HEK293 (cell line): ENCODE results near the gene BCR.
A peak's percentile ranks its signal among the peaks of the same experiment; 100 is the strongest.

Source experiments
- CTCF ChIA-PET: fragments of 350-600 bp; formaldehyde crosslinking; extraction: SDS; loops from one replicate; lab custom pipeline; 2021; ENCODE audit warnings: antibody characterized with exemption; lab: Yijun Ruan, JAX
- POLR2A ChIA-PET: fragments of 300-600 bp; formaldehyde crosslinking; extraction: SDS; loops from one replicate; lab custom pipeline; 2020; ENCODE audit warnings: antibody characterized with exemption, inconsistent platforms; lab: Yijun Ruan, JAX
- H3K27ac ChIP-seq: fragments of 200-500 bp; sonication (Bioruptor generic); 2 replicates; pipeline ENCODE4 v1.5.1; 2014; ENCODE audit warnings: low read depth, low read length, control low read depth, inconsistent platforms; ENCODE audit errors: extremely low read depth
- H3K36me3 ChIP-seq, 2 experiments: fragments of 200-500 bp in 1 of 2; sonication (Bioruptor generic) in 1 of 2; 1 replicate in 1 of 2; 2 replicates in 1 of 2; pipeline ENCODE4 v1.5.1; 2014 to 2017; ENCODE audit warnings: inconsistent platforms in 2 of 2, low read length in 2 of 2; ENCODE audit not compliant: control insufficient read depth in 2 of 2, insufficient read depth in 1 of 2
- H3K4me1 ChIP-seq: fragments of 200-500 bp; sonication (Bioruptor generic); 2 replicates; pipeline ENCODE4 v1.5.1; 2014; ENCODE audit warnings: mild to moderate bottlenecking, low read length, inconsistent platforms; ENCODE audit not compliant: control insufficient read depth, insufficient read depth
- H3K4me3 ChIP-seq: 2 replicates; pipeline ENCODE4 v1.5.1; 2011; ENCODE audit warnings: low read depth, mild to moderate bottlenecking, control low read depth, low read length, moderate library complexity
- H3K9me3 ChIP-seq: fragments of 200-500 bp; sonication (Bioruptor generic); 2 replicates; pipeline ENCODE4 v1.5.1; 2014; ENCODE audit warnings: low read depth, low read length, inconsistent platforms; ENCODE audit not compliant: control insufficient read depth, insufficient read depth
- EGR2 ChIP-seq: fragments of 450-650 bp; formaldehyde crosslinking; IDR thresholded peaks from 2 replicates; pipeline ENCODE4 v1.5.1; 2016; ENCODE audit warnings: low read depth, missing biosample characterization, missing genetic modification characterization
- GLIS1 ChIP-seq: fragments of 450-650 bp; formaldehyde crosslinking; IDR thresholded peaks from 2 replicates; pipeline ENCODE4 v1.5.1; 2016; ENCODE audit warnings: missing biosample characterization, missing genetic modification characterization
- KLF16 ChIP-seq: fragments of 450-650 bp; formaldehyde crosslinking; IDR thresholded peaks from 2 replicates; pipeline ENCODE4 v1.5.1; 2017; ENCODE audit warnings: missing biosample characterization, missing genetic modification characterization
- ZIC2 ChIP-seq: fragments of 450-650 bp; formaldehyde crosslinking; IDR thresholded peaks from 2 replicates; pipeline ENCODE4 v1.5.1; 2016; ENCODE audit warnings: missing biosample characterization, missing genetic modification characterization
- ZNF121 ChIP-seq: fragments of 450-650 bp; formaldehyde crosslinking; IDR thresholded peaks from 2 replicates; pipeline ENCODE4 v1.5.1; 2016; ENCODE audit warnings: missing biosample characterization, missing genetic modification characterization
- ZNF211 ChIP-seq: fragments of 450-650 bp; formaldehyde crosslinking; IDR thresholded peaks from 2 replicates; pipeline ENCODE4 v1.5.1; 2016; ENCODE audit warnings: low read depth, missing biosample characterization, missing genetic modification characterization
- ZNF24 ChIP-seq: fragments of 450-650 bp; formaldehyde crosslinking; IDR thresholded peaks from 2 replicates; pipeline ENCODE4 v1.5.1; 2016; ENCODE audit warnings: missing biosample characterization, missing genetic modification characterization
- ZNF274 ChIP-seq, 2 experiments: fragments of 200-500 bp in 1 of 2; fragments of 450-650 bp in 1 of 2; sonication (Bioruptor generic) in 1 of 2; formaldehyde crosslinking in 1 of 2; IDR thresholded peaks; 2 replicates each; pipeline versions ENCODE4 v1.5.1 to v1.6.1; 2014 to 2016; ENCODE audit warnings: borderline replicate concordance in 1 of 2, inconsistent platforms in 1 of 2, low read length in 1 of 2, missing biosample characterization in 1 of 2, missing genetic modification characterization in 1 of 2
- ZNF311 ChIP-seq: fragments of 450-650 bp; formaldehyde crosslinking; IDR thresholded peaks from 2 replicates; pipeline ENCODE4 v1.5.1; 2017; ENCODE audit warnings: missing biosample characterization, missing genetic modification characterization, borderline replicate concordance
- ZNF555 ChIP-seq: fragments of 450-650 bp; formaldehyde crosslinking; conservative IDR thresholded peaks from 2 replicates; pipeline ENCODE4 v1.5.1; 2017; ENCODE audit warnings: missing biosample characterization, mild to moderate bottlenecking, missing genetic modification characterization, inconsistent platforms
- ZNF571 ChIP-seq: fragments of 450-650 bp; formaldehyde crosslinking; IDR thresholded peaks from 2 replicates; pipeline ENCODE4 v1.5.0; 2017; ENCODE audit warnings: missing biosample characterization, missing genetic modification characterization
- ZNF596 ChIP-seq: fragments of 450-650 bp; IDR thresholded peaks from 2 replicates; pipeline ENCODE4 v1.5.0; 2018; ENCODE audit warnings: missing biosample characterization, mild to moderate bottlenecking, missing genetic modification characterization, moderate library complexity
- ZNF626 ChIP-seq: fragments of 450-650 bp; sonication (Bioruptor Pico); formaldehyde crosslinking; IDR thresholded peaks from 2 replicates; pipeline ENCODE4 v1.5.1; 2018; ENCODE audit warnings: missing biosample characterization, missing genetic modification characterization, inconsistent platforms
- ZNF837 ChIP-seq: fragments of 450-650 bp; formaldehyde crosslinking; IDR thresholded peaks from 2 replicates; pipeline ENCODE4 v1.5.1; 2016; ENCODE audit warnings: missing biosample characterization, missing genetic modification characterization
- TF ChIP-seq, protein P1 (sequence below): fragments of 450-650 bp; formaldehyde crosslinking; IDR thresholded peaks from 2 replicates; pipeline ENCODE4 v1.5.1; 2017; ENCODE audit warnings: missing biosample characterization, missing genetic modification characterization
- TF ChIP-seq, protein P2 (sequence below): fragments of 450-650 bp; formaldehyde crosslinking; IDR thresholded peaks from 2 replicates; pipeline ENCODE4 v1.5.1; 2016; ENCODE audit warnings: missing biosample characterization, missing genetic modification characterization
- TF ChIP-seq, protein P3 (sequence below): fragments of 450-650 bp; IDR thresholded peaks from 2 replicates; pipeline ENCODE4 v1.5.1; 2018; ENCODE audit warnings: missing biosample characterization, mild to moderate bottlenecking, missing genetic modification characterization
- TF ChIP-seq, protein P4 (sequence below): fragments of 450-650 bp; formaldehyde crosslinking; IDR thresholded peaks from 2 replicates; pipeline ENCODE4 v1.5.1; 2016; ENCODE audit warnings: missing biosample characterization, missing genetic modification characterization

BCR gene

DNA sequence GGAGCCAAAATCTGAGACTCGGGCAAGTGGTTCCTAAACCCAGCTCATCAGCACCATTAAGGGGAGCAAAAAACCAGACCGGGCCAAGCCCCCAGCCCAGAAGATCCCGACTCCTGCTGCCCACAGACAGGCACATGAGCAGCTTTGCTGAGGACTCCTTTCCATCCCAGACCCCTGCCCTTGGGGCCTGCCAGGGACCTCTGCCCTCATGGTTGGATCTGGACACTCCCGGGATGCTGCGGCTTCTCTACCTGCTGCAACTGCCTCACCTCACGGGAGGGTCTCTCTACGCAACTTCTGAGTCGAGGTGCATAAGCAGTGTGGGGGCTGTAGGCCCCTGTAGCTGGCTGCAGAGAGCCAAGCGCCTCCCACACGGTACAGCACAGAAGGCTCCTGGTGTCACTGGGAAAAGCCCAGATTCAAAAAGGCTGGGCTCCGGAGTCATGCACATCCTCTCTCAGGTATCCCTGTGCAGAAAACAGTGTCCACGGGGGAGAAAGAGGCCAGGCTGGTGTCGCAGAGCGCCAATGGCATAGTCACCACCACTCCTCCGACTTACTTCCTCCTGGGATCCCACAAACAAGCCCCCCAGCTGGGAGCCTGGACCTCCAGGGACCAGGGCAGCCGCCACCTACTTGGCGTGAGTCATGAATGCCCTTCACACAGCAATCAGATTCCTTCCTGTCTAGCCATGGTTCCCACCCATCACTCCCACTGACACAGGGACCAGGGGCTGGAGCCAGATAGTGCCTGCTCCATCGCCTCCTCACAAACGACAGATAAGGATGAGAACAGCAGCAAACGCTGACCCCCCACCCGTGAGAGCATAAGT is 122.1 kb downstream of the BCR start:
- H3K9me3 ChIP-seq: no peaks in the 10 kb centered on the region
- POLR2A ChIA-PET: no interaction called here
- H3K4me3 ChIP-seq: no peak overlapping the region
- TF ChIP-seq EGR2 (tag by site-specific recombination) (peak; percentile 46; the same call in 1 of the 2 replicates), ZNF211 (no peak), ZNF311 (tag by site-specific recombination) (no peak), GLIS1 (peak; percentile 81), ZNF571 (tag by site-specific recombination) (no peak), ZIC2 (tag by site-specific recombination) (0 out of 2 replicates have a peak, but pooled peaks have one; percentile 30), ZNF596 (tag by site-specific recombination) (no peak), ZNF555 (tag by site-specific recombination) (no peak), ZNF24 (tag by site-specific recombination) (no peak)
- TF ChIP-seq, protein P1, sequence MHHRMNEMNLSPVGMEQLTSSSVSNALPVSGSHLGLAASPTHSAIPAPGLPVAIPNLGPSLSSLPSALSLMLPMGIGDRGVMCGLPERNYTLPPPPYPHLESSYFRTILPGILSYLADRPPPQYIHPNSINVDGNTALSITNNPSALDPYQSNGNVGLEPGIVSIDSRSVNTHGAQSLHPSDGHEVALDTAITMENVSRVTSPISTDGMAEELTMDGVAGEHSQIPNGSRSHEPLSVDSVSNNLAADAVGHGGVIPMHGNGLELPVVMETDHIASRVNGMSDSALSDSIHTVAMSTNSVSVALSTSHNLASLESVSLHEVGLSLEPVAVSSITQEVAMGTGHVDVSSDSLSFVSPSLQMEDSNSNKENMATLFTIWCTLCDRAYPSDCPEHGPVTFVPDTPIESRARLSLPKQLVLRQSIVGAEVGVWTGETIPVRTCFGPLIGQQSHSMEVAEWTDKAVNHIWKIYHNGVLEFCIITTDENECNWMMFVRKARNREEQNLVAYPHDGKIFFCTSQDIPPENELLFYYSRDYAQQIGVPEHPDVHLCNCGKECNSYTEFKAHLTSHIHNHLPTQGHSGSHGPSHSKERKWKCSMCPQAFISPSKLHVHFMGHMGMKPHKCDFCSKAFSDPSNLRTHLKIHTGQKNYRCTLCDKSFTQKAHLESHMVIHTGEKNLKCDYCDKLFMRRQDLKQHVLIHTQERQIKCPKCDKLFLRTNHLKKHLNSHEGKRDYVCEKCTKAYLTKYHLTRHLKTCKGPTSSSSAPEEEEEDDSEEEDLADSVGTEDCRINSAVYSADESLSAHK (tag by site-specific recombination): no peak
- TF ChIP-seq, protein P2, sequence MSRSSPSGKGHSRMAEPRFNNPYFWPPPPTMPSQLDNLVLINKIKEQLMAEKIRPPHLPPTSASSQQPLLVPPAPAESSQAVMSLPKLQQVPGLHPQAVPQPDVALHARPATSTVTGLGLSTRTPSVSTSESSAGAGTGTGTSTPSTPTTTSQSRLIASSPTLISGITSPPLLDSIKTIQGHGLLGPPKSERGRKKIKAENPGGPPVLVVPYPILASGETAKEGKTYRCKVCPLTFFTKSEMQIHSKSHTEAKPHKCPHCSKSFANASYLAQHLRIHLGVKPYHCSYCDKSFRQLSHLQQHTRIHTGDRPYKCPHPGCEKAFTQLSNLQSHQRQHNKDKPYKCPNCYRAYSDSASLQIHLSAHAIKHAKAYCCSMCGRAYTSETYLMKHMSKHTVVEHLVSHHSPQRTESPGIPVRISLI (tag by site-specific recombination): no peak
- TF ChIP-seq, protein P3, sequence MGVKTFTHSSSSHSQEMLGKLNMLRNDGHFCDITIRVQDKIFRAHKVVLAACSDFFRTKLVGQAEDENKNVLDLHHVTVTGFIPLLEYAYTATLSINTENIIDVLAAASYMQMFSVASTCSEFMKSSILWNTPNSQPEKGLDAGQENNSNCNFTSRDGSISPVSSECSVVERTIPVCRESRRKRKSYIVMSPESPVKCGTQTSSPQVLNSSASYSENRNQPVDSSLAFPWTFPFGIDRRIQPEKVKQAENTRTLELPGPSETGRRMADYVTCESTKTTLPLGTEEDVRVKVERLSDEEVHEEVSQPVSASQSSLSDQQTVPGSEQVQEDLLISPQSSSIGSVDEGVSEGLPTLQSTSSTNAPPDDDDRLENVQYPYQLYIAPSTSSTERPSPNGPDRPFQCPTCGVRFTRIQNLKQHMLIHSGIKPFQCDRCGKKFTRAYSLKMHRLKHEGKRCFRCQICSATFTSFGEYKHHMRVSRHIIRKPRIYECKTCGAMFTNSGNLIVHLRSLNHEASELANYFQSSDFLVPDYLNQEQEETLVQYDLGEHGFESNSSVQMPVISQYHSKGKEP (tag by site-specific recombination): no peak
- TF ChIP-seq, all 188 proteins: peak for 3
- CTCF ChIA-PET: interaction anchor here (0.7 kb wide), 1 partner anchor 79 kb away, joined by 3 read pairs; no protein-coding TSS in a partner anchor
- Histone ChIP-seq H3K36me3 (peaks cover 5 to 66% of the 10 kb centered on the region in 2 experiments), H3K4me1 (peaks cover 8% of the 10 kb centered on the region), H3K27ac (no peak overlapping the region)

DNA sequence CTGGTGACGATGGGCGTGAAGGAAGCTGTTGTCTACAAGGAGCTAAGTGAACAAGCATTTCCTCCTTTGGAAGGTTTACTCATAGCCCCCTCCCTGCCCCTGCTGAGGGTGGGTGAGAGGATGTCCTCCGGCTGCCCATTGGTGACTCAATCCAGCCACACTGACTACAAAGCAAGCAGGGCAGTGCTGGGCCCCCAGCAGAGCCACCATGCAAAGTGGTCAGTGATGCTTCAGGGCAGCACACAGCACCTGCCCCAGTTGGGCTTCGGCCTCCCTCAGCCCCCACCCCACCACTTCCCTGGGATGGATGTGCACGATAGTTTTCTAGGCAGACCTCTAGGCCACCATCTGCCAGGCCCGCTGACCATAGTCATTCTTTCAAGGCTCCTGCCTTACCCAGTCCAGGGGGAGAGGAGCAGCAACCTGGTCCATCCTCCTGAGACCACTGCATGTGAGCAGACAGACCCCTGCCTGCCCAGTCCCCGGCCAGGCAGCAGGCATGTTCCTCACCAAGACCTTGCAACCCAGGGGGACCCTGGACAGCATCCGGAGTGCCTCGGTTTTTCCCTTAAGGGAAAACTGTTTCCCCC is 125.1 kb downstream of the BCR start:
- Histone ChIP-seq H3K9me3 (no peaks in the 10 kb centered on the region), H3K4me1 (peaks cover 8% of the 10 kb centered on the region)
- CTCF ChIA-PET: interaction anchor here (0.6 to 1.2 kb wide), 4 partner anchors 78 to 146 kb away, joined by 3 to 6 read pairs (median 4); no protein-coding TSS in a partner anchor
- TF ChIP-seq ZNF121 (no peak), ZNF274 (IDR thresholded peaks at IDR 0.05; ENCODE audit: low read length) (no peak), ZNF274 (tag by site-specific recombination; IDR thresholded peaks at IDR 0.05; ENCODE audit: borderline replicate concordance) (no peak), KLF16 (tag by site-specific recombination) (no peak), GLIS1 (peak; percentile 39), ZNF837 (no peak), ZNF626 (tag by site-specific recombination) (no peak)
- TF ChIP-seq, protein P4, sequence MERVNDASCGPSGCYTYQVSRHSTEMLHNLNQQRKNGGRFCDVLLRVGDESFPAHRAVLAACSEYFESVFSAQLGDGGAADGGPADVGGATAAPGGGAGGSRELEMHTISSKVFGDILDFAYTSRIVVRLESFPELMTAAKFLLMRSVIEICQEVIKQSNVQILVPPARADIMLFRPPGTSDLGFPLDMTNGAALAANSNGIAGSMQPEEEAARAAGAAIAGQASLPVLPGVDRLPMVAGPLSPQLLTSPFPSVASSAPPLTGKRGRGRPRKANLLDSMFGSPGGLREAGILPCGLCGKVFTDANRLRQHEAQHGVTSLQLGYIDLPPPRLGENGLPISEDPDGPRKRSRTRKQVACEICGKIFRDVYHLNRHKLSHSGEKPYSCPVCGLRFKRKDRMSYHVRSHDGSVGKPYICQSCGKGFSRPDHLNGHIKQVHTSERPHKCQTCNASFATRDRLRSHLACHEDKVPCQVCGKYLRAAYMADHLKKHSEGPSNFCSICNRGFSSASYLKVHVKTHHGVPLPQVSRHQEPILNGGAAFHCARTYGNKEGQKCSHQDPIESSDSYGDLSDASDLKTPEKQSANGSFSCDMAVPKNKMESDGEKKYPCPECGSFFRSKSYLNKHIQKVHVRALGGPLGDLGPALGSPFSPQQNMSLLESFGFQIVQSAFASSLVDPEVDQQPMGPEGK (tag by site-specific recombination): no peak
- TF ChIP-seq, all 188 proteins: peak for 1
- Histone ChIP-seq H3K4me3 (no peak overlapping the region), H3K27ac (no peak overlapping the region; the same call in 1 of the 2 replicates), H3K36me3 (peaks cover 0 to 44% of the 10 kb centered on the region in 2 experiments; a peak in 2 of 3 replicates)
- POLR2A ChIA-PET: no interaction called here
